CD4-positive, alpha-beta T cell treated with Interleukin-10 for 1 hour (primary cell): Measurements from ENCODE around the gene NSF.
"Not testable (repeated sequence)": the region's sequence is repeated elsewhere in the genome, so short reads cannot be mapped to it uniquely, and the experiment has no call there.

Experiments used
- DNase-seq: peaks from one replicate; pipeline ENCODE4 v3.0.0-alpha.2; 2020

The NSF gene

DNA sequence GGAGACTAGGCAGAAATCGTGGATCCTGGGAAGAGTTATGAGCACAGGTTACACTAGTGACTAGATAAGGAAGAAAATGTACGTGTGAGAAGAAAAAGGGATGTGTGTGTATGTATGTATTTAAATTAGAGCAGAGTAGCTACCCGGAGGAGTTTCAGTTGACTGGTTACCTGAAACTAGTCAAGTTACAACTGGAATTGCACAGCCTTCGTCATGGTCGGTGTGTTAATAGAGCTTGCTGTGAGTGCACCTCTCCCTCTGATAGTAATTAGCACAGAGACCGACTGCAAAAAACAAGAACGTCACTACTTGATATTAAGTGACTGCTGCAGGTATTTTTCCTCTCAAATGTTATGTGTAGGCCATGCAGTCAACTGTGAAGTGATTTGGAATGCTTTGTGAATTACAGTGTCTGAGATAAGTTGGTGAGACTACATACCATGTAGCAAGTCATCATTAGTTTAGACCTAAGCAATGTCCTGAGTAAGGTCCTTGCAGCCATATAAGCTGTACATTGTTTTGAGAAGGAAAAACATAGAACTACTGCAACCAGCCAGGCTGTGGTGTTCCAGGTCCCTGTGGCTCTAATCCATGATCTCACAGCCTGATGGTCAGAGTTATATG, 132.3 kb downstream of the NSF start:
- no peak for DNase-seq

DNA sequence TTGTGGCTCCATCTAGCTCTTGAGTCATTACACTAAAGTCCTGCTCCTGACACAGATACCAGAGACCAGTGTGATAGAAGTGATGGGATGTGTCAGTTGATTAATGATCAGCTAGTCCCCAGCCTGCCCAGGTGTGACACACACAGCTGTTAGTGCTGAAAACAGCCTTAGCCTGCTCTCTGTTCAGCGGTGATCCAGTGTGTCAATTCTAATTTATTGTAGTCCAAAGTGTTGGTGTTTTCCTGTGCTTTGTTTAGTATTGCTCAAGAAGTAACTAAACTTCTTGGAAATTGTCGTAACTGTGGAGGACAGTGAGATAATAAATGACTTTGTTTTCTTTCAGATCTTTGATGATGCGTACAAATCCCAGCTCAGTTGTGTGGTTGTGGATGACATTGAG, 135.7 kb downstream of the NSF start:
- DNase-seq, result no peak

DNA sequence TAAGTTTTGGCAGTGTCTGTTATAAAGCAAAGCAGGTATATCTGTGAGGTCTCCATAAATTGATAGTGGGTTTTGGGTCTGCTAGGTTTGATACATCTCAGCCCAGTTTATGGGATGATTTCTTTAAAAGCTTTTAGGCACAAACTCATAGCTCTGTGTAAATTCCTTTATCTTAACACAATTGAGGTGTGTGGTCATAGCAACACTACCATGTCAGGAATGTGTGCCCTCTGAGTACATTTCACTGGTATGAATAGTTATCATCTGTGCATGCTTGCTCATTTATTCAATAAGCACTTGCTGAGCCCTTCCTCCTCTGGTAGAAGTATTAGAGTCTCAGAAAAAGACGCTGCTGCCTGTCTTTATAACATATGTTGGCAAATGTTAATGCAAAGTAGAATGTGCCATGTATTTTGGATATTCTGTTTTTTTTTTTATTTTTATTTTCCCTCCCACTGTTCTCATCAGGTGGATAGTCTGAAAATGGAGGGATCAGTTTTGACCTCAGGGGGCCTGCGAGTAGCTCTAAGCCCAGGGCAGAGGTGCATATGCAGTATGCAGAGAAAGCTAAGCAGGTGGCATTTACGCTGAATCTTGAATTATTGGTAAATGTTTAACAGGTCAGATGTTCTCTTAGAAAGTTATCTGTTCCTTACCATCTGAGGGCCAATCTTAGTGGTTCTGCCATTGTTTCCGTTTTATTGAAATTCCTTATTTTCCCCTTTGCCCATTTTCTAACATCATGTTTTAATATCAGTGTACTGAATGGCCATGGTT, 137.3 kb downstream of the NSF start:
- no peak for DNase-seq

DNA sequence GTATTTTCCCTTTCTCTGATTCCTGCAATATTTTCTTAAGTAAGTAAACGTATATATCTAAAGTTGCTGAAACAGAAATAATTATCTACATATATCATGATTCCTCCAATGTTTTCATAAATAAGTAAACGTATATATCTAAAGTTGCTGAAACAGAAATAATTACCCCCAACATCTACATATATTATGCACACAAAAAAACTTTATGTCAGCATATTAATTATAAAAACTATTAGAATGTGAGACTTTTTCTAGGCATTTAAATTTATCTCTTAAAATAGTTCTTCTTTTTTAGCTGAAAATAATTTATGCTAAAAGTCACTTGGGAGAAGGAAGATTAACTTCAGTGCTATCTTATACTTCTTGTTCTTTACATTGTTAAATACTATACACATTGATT, 139.6 kb downstream of the NSF start:
- DNase-seq, result no peak

DNA sequence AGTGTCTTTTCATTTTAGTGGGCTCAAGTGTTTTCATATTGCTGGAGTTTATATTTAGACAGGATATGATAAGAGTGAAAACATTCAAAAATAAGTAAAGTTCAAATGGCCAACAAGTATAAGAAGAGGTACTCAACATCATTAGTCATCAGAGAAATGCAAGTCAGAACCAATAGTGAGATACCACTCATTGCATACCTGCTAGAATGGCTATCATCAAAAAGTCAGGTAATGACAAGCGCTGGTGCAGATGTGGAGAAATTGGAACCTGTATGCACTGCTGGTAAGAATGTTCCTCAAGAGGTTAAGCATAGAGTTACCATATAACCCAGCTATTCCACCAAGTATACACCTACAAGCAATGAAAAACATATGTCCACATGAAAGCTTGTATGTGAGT, 140.2 kb downstream of the NSF start:
- DNase-seq, result no peak

DNA sequence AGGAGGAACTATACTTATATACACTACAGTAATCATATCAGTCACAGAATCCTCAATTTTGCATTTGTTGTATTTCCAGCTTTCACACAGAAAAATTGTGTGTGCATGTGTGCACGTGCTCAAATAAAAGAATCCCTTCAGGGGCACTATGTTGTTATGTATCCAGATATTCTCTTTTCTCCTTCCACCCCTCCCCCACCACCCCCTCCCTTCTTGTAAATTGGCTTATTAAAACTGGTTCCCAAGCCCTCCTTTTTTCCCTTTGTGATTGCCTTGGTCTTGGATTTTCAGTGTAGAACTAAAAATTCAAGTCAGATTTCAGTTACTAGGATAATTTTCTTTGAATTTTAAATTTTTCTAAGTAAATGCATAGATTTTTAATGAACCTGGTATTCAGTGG, 141.7 kb downstream of the NSF start:
- DNase-seq, result no peak

DNA sequence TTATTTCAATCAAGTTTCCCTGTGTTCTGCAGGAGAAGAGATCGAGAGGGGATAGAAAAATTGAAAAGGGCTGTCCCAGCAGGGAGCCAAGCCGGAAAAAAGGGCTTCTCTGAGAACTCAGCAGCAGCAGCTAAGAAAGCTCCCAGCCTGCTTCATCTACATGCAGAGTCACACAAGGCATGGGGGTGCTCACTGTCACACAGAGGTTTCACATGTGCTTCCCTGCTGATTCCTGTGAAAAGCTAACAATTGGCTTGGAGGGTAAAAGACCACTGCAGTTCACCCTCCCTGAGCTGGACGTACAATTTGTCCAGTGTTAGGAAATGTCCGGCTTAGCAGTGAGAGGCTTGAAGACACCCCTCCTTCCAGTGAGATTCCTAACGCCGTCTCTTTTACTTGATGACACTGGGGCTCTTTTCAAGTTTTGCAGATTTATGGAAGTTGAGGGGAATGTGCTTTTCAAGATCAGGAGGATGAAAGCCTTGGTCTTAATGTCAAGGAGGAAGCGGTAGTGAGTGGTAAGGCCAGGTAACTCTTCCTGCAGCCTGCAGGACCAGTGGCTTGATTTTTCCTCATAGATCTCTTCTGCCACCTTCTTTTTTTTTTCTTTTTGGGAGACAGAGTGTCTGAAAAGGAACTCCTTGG, 142.4 kb downstream of the NSF start:
- DNase-seq, result no peak

DNA sequence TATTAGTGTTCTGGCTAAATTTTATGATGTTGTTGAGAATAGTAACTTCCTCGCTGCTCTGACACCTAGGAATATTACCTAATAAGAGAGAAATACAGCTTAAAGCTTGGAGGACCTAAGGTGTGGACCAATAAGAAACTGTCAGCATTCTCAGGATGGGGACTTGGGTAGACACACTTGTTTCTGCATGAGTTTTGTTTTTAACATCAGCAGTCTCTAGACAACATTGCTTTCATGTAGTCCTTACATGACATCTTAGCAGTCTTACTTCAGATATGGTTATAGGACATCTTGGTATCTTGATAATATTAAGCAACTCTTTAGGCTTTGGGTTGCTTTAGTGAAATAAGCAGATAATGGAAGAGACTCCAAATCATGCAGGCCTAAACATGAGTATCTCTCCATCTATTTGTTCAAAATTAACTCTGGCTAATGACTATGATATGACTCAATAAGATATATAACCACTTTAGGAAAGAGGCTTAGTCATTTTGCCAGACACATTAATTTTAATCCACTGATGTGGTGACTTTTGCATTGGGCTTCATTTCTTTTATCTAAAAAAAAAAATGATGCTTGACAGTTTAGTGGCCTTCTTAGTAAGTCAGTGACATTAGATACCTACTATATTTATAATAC, 143.5 kb downstream of the NSF start:
- DNase-seq, result no peak

DNA sequence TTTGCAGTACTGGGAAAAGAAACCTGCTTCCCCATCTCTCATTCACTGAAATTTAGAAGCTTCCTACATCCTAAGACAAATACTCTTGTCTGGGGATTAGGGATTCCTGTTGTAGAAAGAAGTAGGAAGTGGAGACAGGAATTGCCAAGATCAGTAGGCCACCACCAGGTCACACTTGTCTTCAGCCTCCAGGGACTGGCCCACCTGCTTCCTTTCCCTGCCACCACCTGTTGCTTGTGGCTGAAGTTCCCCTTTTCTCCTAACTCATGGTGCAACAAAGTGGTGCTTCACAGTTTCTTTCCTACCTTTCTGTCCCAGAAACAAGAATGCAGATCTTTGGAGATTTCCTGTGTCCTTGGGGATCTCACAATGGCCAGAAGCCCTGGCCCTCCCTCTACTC, 145.6 kb downstream of the NSF start:
- DNase-seq, result no peak

DNA sequence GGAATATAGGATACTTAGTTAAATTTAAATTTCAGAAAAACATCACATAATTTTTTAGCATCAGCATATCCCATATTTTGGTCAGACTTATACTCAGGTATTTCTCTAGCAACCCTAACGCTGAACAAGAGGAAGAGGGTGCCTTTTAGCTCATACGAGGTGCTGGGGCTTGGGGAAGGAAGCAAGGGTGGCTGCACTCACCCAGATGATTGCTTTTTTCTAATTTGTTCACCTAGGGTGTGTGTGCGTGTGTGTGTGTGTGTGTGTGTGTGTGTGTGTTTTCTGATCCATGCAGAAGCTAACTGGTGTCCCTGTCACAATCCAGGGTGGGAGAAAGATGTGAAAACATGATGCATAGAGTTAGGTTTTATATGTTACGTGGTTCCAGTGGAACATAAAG, 146.9 kb downstream of the NSF start:
- DNase-seq, result no peak

DNA sequence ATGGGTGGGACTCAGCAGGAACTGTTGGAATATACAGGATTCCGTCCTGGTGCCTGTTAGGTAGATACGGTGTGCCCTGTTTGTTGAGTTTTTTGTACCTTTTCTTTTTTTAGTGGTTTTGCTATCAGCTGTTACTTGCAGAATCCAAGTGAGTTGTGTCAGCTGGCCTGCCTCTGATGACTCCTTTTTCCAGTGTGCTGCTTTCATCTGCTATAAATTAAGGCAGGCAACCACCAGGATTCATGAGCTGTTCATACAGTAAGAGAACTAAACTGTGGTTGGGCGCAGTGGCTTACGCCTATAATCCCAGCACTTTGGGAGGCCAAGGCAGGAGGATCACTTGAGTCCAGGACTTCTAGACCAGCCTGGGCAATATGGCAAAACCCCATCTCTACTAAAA, 148.1 kb downstream of the NSF start:
- no peak for DNase-seq

DNA sequence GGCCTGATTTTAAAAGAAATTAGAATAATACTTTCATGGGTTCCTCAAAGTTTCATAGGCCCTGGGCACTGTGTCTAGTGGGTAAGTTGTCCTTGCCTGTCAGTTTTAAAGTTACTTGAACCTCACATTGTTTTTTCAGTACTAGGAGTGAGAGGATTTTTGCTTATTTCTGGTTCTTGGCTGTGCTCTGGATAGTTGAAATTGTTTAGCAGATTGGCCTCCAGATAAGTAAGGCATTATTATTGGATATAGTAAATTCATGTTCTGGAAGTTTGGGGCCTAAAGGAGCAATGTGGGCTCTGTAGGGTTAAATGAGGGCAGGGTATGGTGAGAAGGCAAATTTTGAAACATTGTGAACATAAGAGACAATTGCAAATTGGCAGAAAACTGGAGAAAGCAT, 149.5 kb downstream of the NSF start:
- DNase-seq, result no peak

DNA sequence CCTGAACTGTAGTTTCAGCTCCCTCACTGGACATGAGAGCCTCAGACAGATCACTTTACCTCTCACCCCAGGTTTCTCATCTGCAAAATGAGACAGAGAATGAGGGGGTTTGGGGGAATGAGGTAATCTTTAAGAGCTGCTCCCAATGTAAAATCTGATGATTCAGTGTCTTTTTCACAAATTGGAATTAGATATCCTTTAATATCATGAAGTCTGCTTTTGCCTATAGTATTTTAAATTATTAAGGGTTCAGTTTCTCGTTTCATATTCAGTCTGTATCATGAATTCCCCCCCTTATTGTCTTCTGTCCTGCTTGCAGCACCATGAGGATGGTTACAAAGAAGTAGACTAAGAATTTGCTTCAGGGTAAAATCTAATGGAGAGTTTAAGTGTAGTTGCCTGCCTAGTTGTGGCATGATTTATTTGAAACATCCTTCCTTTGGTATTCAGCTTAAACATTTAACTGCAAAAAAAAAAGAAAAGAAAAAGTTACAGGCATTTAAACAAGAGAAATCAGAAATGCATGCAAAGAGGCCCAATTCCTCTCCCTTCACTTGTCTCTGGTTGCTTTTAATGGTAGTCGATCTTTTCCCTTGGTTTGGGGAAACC, 150.8 kb downstream of the NSF start:
- no peak for DNase-seq

DNA sequence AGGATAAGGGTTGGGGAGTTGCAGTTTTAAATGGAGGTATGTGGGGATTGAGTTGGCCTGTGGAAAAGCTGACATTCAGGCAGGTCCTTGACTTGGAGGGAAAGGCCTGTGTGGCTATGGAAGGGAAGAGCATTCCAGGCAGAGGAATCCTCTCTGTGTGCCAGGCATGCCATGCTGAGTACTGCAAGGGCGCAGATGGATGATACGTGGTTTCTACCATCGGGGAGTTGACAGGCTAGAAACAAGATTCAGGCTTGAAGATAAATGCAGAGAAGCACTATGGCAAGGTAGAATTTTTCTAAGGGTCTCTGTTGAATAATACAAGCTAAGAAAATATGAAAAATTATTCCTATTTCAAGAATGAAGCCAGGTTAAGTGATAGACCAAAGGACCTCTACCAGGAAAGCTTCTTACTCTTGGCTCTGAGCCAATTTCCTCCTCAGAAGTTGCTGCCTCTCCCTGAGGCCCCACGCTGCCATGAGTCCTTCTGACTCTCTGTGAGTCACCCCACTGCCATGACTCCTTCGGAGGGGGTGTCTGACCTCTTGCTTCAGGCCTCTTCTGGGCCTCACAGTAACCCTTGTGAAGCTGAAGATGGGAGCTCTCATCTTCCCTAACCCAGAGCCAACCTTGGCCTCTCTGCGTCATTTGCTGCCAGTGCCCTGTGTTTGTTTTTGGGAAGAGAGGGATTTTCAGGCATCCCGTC, 152.2 kb downstream of the NSF start:
- no peak for DNase-seq

DNA sequence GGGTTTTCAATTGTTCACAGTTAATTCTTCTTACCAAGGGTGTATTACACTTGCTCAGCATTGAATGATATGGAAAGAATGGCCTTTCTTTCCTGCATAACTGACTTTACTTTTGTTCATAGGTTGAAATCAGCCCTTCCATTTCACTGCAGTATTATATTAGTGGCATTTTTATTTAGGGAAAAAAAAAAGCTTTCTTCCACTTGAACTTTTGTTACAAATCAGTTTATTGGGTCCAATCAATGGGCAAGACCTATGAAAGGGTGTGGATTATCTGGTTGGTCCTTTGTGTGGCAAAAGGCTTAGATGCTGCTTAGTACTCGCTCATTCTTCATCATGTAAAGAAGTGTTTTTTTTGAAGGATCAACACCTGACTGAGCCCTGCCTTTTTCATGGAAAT, 154.0 kb downstream of the NSF start:
- no peak for DNase-seq

DNA sequence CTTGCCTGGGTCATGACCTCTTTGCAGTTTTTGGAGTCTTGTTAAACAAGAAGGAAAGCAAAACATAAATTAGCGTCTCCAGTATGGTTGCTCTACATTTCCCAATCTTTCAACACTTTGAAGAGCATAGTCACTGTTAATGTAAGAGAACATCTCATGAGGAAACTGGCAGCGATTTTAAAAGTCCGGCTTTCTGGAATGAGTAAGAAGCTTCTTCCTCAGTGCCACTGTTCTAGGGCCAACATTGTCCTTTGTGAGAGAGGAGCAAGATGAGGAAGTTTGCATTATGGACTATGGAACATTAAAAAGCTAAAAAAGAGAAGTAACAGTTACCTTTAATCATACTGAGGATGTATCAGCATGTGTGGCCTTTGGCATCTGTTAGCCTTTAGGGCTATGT, 154.9 kb downstream of the NSF start:
- DNase-seq, result no peak

DNA sequence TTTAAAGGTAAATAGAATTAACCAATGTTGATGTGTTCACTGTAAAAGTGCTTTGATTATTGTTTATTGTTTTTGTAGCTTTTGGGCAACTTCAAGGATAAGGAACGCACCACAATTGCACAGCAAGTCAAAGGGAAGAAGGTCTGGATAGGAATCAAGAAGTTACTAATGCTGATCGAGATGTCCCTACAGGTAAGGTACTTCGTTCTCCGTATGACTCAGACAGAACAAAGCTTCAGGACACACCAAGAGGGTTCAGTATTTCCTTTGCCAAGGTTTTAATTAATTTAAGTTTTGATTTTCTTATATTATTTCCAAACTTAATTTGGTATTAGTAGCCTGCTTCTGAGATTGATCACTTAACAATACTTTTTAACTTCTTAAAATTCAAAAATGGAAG, 161.0 kb downstream of the NSF start:
- no peak for DNase-seq

DNA sequence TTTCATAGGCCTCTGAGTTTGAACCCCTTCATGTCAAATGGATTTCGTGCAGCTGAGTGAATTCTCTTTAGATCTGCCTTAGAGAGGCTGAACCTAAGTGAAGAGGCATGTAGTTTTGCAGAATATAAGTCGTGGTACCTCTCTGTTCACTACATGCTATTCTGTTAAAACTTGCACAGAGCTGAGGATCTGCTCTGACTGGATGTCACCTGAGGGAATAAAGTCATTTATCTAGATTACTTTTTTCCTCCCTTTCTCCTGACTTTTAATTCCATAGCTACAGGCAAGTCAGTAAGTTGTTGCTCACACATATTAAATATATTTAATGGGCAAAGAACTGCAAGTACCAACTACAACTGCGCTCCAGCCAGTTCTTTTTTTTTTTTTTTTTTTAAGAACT, 163.3 kb downstream of the NSF start:
- no peak for DNase-seq

DNA sequence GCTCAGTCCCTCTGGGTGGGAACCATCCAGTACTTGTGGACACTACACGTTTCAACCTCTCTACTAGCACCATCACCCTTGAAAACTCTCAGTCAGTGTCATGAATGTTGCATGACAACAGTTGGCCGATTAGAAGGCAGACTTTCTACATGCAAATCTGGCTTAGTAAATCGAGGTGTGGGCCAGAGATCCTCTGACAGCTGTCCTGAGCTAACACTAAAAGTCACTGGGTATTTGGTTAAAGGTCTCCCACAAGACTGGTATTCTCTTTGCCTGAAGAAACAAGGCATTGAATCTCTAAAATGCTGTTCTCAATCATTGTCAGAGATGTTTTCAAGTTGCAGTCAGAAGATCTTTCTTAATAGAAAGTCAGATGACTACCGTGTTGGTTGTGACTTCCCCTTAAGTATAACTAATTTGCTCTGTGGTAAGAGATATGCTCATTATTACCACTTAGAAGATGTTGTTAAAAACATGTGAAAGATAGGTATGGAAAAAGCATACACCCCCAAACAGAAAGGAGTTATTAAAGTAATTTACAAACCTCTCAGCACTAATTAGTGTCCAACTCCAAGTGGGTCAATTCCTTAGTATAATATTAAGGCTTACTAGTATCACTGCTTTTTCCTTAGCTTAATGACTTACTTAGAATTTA, 165.7 kb downstream of the NSF start:
- DNase-seq, result no peak

DNA sequence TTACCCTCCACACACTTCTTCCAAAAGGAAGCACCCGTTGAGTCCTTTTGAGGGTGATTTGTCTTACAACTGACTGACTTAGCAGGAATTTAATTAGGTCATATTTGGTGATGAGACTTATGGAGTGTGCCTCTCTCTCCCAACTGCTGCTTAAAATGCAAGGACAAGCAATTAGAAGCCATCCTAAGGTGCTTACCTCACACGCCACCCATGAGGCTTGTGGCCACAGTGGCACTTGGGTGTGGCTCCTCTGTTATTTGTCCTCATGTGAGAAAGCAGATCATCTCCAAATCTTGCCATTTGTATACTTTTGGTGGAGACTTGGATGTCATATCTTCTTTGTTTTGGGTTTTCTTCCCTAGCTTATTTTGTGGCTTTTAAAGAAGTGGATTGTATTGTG, 166.4 kb downstream of the NSF start:
- no peak for DNase-seq

DNA sequence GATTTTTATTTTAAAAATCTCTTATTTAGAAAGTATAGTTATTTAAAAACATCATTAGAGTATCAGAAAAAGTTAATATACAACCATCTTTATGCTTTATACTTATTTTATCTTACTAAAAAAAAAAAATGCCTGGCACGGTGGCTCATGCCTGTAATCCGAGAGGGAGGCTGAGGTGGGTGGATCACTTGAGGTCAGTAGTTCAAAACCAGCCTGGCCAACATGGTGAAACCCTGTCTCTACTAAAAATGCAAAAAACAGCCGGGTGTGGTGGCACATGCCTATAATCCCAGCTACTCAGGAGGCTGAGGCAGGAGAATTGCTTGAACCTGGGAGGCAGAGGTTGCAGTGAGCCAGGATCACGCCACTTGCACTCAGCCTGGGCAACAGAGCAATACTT, 167.1 kb downstream of the NSF start:
- DNase-seq, result not testable (repeated sequence)

DNA sequence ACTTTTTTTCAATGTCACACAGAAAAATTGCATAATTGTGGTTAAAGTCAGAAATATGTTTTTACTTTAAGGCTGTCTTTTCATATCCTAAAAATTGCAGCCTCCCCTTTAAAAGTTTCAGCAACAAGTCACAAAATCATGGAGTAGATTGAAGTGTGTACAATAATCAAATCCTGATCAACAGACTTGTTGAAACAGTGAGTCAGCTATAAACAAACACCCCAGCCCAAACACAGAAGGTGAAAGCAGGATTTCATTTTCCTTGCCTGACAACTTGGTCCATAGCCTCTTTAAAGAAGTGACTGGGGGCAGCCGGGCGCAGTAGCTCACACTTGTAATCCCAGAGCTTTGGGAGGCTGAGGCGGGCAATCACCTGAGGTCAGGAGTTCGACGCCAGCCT, 168.1 kb downstream of the NSF start:
- no peak for DNase-seq
